ENCODE results near the gene TOM1L2. TPM values are rescaled to one million over a fixed set of nuclear protein-coding genes. Genes with fewer than 3 reads are reported as not detected.

The TOM1L2 gene
- total and polyA plus RNA-seq, 2 experiments from 2014 or later, result 46.4 to 145 TPM

GRCh38 chr17:18017958-18018357 lies 45.8 kb upstream of the TOM1L2 start:
- Histone ChIP-seq H3K27me3 (no peaks in the 10 kb centered on the region), H3K36me3 (no peaks in the 10 kb centered on the region), H3K4me1 (ENCODE audit: low read depth) (peaks cover 15% of the 10 kb centered on the region), H3K27ac (peak overlapping the region; percentile 66), H3K9me3 (ENCODE audit: low read depth) (no peaks in the 10 kb centered on the region), H3K4me3 (no peak overlapping the region)
- peak in 1 of 2 donors; percentile 88 for DNase-seq (ENCODE audit: low read depth in 1 of 2, low spot score in 1 of 2)
- TF ChIP-seq CTCF (IDR thresholded peaks at IDR 0.05; ENCODE audit: low read depth, low read length), result no peak

- no peak for DNase-seq (ENCODE audit: low read depth in 1 of 2, low spot score in 1 of 2)
- H3K36me3 ChIP-seq, result no peaks in the 10 kb centered on the region
These were observed 44.2 kb upstream of the TOM1L2 start for GRCh38 chr17:18016426-18016825.

GRCh38 chr17:18015593-18015992 lies 43.4 kb upstream of the TOM1L2 start:
- no peaks in the 10 kb centered on the region for H3K36me3 ChIP-seq
- TF ChIP-seq CTCF (IDR thresholded peaks at IDR 0.05; ENCODE audit: low read depth, low read length), result no peak
- no peaks in the 10 kb centered on the region for H3K27me3 ChIP-seq
- H3K4me3 ChIP-seq, result no peak overlapping the region
- H3K4me1 ChIP-seq (ENCODE audit: low read depth), result peaks cover 15% of the 10 kb centered on the region
- H3K27ac ChIP-seq, result no peak overlapping the region
- no peaks in the 10 kb centered on the region for H3K9me3 ChIP-seq (ENCODE audit: low read depth)
- no peak for DNase-seq (ENCODE audit: low read depth in 1 of 2, low spot score in 1 of 2)

More at GRCh38 chr17:18016426-18016825, 44.2 kb upstream of the TOM1L2 start:
- no peak for TF ChIP-seq CTCF (IDR thresholded peaks at IDR 0.05; ENCODE audit: low read depth, low read length)
- no peak overlapping the region for H3K4me3 ChIP-seq
- H3K9me3 ChIP-seq (ENCODE audit: low read depth), result no peaks in the 10 kb centered on the region
- peaks cover 15% of the 10 kb centered on the region for H3K4me1 ChIP-seq (ENCODE audit: low read depth)
- H3K27me3 ChIP-seq, result no peaks in the 10 kb centered on the region
- no peak overlapping the region for H3K27ac ChIP-seq

GRCh38 chr17:18014006-18014405 lies 41.8 kb upstream of the TOM1L2 start:
- H3K4me3 ChIP-seq, result no peak overlapping the region
- no peaks in the 10 kb centered on the region for H3K36me3 ChIP-seq
- H3K9me3 ChIP-seq (ENCODE audit: low read depth), result no peaks in the 10 kb centered on the region
- H3K27me3 ChIP-seq, result no peaks in the 10 kb centered on the region
- TF ChIP-seq CTCF (IDR thresholded peaks at IDR 0.05; ENCODE audit: low read depth, low read length), result no peak
- H3K4me1 ChIP-seq (ENCODE audit: low read depth), result peaks cover 26% of the 10 kb centered on the region
- no peak for DNase-seq (ENCODE audit: low read depth in 1 of 2, low spot score in 1 of 2)
- no peak overlapping the region for H3K27ac ChIP-seq

GRCh38 chr17:18011286-18011685 lies 39.1 kb upstream of the TOM1L2 start:
- Histone ChIP-seq H3K27me3 (no peaks in the 10 kb centered on the region), H3K27ac (no peak overlapping the region), H3K4me1 (ENCODE audit: low read depth) (peaks cover 23% of the 10 kb centered on the region), H3K36me3 (no peaks in the 10 kb centered on the region), H3K9me3 (ENCODE audit: low read depth) (no peaks in the 10 kb centered on the region), H3K4me3 (no peak overlapping the region)
- no peak for TF ChIP-seq CTCF (IDR thresholded peaks at IDR 0.05; ENCODE audit: low read depth, low read length)
- no peak for DNase-seq (ENCODE audit: low read depth in 1 of 2, low spot score in 1 of 2)

All from cardiac muscle cell (in vitro differentiated cells and primary cell).